ENCODE results near the gene RFX5. TPM values are rescaled to one million over a fixed set of nuclear protein-coding genes. Genes with fewer than 3 reads are reported as not detected.

The RFX5 gene
- total RNA-seq, 1 donor from 2014 or later, result 14.3 TPM

Small RNA genes lying within 50 kb of the gene (small RNA-seq; reads per million reads assigned to genes)
- gene RN7SL444P, result not detected

Other genes starting within 250 kb of the RFX5 start
- 16.7 TPM for gene SEMA6C, start 200.6 kb downstream of the RFX5 start, total RNA-seq
- 0.82 TPM for gene TNFAIP8L2, start 190.6 kb downstream of the RFX5 start, total RNA-seq
- 24.1 TPM for gene LYSMD1, start 181.3 kb downstream of the RFX5 start, total RNA-seq
- 27.3 TPM for gene SCNM1, start 181.1 kb downstream of the RFX5 start, total RNA-seq
- not detected for gene TMOD4, start 171.3 kb downstream of the RFX5 start, total RNA-seq
- 106 TPM for gene VPS72, start 157.1 kb downstream of the RFX5 start, total RNA-seq
- gene PIP5K1A, start 148.7 kb downstream of the RFX5 start, total RNA-seq, result 70.5 TPM
- gene PSMD4, start 92.5 kb downstream of the RFX5 start, total RNA-seq, result 110 TPM
- gene ZNF687, start 65.0 kb downstream of the RFX5 start, total RNA-seq, result 4.9 TPM
- 28.5 TPM for gene PI4KB, start 19.8 kb downstream of the RFX5 start, total RNA-seq
- gene SELENBP1, start 25.5 kb upstream of the RFX5 start, total RNA-seq, result 6.5 TPM
- gene PSMB4, start 52.3 kb upstream of the RFX5 start, total RNA-seq, result 369 TPM
- gene POGZ, start 112.2 kb upstream of the RFX5 start, total RNA-seq, result 33.4 TPM
- 2.0 TPM for gene CGN, start 164.1 kb upstream of the RFX5 start, total RNA-seq
- gene TUFT1, start 193.1 kb upstream of the RFX5 start, total RNA-seq, result 9.8 TPM